Measurements from ENCODE around the gene MC5R. TPM values are rescaled to one million over a fixed set of nuclear protein-coding genes. Genes with fewer than 3 reads are reported as not detected.
"Not testable (repeated sequence)": the region's sequence is repeated elsewhere in the genome, so short reads cannot be mapped to it uniquely, and the experiment has no call there.

Gene MC5R
- total and polyA plus RNA-seq, 4 donors = not detected

GRCh38 chr18:13835202-13835601 lies 11.3 kb downstream of the MC5R start:
- ATAC-seq (ENCODE audit: insufficient read depth, low FRiP score) = no peak
- 74 to 78% methylated on average over 6 of the region's 6 CpGs for WGBS, 2 donors

GRCh38 chr18:13836559-13836958 lies 12.6 kb downstream of the MC5R start:
- H3K27ac ChIP-seq (ENCODE audit: low read depth in 1 of 2, low read length in 1 of 2) = no peak overlapping the region
- ATAC-seq (ENCODE audit: insufficient read depth, low FRiP score) (no peak), DNase-seq (no peak)
- H3K4me1 ChIP-seq (ENCODE audit: control insufficient read depth in 5 of 5, insufficient read depth in 5 of 5, low read length in 5 of 5) = no peaks in the 10 kb centered on the region
- no peak overlapping the region for H3K4me3 ChIP-seq
- no peak overlapping the region for H3K9ac ChIP-seq (ENCODE audit: insufficient read depth in 1 of 2, low read length in 2 of 2)
- TF ChIP-seq CTCF (IDR thresholded peaks at IDR 0.05; ENCODE audit: control extremely low read depth, extremely low read depth) = no peak
- 88 to 91% methylated on average over 22 of the region's 22 CpGs for WGBS, 2 donors
- H3K9me3 ChIP-seq (ENCODE audit: control insufficient read depth in 4 of 4, insufficient read depth in 3 of 4, low read length in 3 of 4) = peaks cover 0 to 5% (median 0%) of the 10 kb centered on the region in 4 donors
- H3K27me3 ChIP-seq (ENCODE audit: control insufficient read depth in 3 of 3, insufficient read depth in 3 of 3, low read length in 2 of 3) = peaks cover 0 to 6% (median 0%) of the 10 kb centered on the region in 3 donors
- no peaks in the 10 kb centered on the region for H3K36me3 ChIP-seq (ENCODE audit: control insufficient read depth in 4 of 4, insufficient read depth in 4 of 4, low read length in 4 of 4)

More at GRCh38 chr18:13835202-13835601, 11.3 kb downstream of the MC5R start:
- no peak overlapping the region for H3K4me3 ChIP-seq
- no peak overlapping the region for H3K27ac ChIP-seq (ENCODE audit: low read depth in 1 of 2, low read length in 1 of 2)
- H3K9ac ChIP-seq (ENCODE audit: insufficient read depth in 1 of 2, low read length in 2 of 2) = no peak overlapping the region
- no peak for DNase-seq
- peaks cover 0 to 5% (median 0%) of the 10 kb centered on the region in 4 donors for H3K9me3 ChIP-seq (ENCODE audit: control insufficient read depth in 4 of 4, insufficient read depth in 3 of 4, low read length in 3 of 4)
- peaks cover 0 to 6% (median 0%) of the 10 kb centered on the region in 3 donors for H3K27me3 ChIP-seq (ENCODE audit: control insufficient read depth in 3 of 3, insufficient read depth in 3 of 3, low read length in 2 of 3)
- no peaks in the 10 kb centered on the region for H3K36me3 ChIP-seq (ENCODE audit: control insufficient read depth in 4 of 4, insufficient read depth in 4 of 4, low read length in 4 of 4)
- TF ChIP-seq CTCF (IDR thresholded peaks at IDR 0.05; ENCODE audit: control extremely low read depth, extremely low read depth) = no peak
- H3K4me1 ChIP-seq (ENCODE audit: control insufficient read depth in 5 of 5, insufficient read depth in 5 of 5, low read length in 5 of 5) = no peaks in the 10 kb centered on the region

GRCh38 chr18:13849791-13850190 lies 25.8 kb downstream of the MC5R start:
- Histone ChIP-seq H3K9ac (ENCODE audit: insufficient read depth in 1 of 2, low read length in 2 of 2) (no peak overlapping the region), H3K36me3 (ENCODE audit: control insufficient read depth in 4 of 4, insufficient read depth in 4 of 4, low read length in 4 of 4) (no peaks in the 10 kb centered on the region), H3K4me1 (ENCODE audit: control insufficient read depth in 5 of 5, insufficient read depth in 5 of 5, low read length in 5 of 5) (no peaks in the 10 kb centered on the region), H3K27me3 (ENCODE audit: control insufficient read depth in 3 of 3, insufficient read depth in 3 of 3, low read length in 2 of 3) (no peaks in the 10 kb centered on the region), H3K4me3 (no peak overlapping the region), H3K27ac (ENCODE audit: low read depth in 1 of 2, low read length in 1 of 2) (no peak overlapping the region), H3K9me3 (ENCODE audit: control insufficient read depth in 4 of 4, insufficient read depth in 3 of 4, low read length in 3 of 4) (peaks cover 0 to 15% (median 7%) of the 10 kb centered on the region in 4 donors)
- no peak for TF ChIP-seq CTCF (IDR thresholded peaks at IDR 0.05; ENCODE audit: control extremely low read depth, extremely low read depth)
- ATAC-seq (ENCODE audit: insufficient read depth, low FRiP score) (no peak), DNase-seq (no peak)
- WGBS, 2 donors = 92 to 95% methylated on average over 4 of the region's 4 CpGs

GRCh38 chr18:13862898-13863297 lies 38.9 kb downstream of the MC5R start:
- peak; percentile 47 to 49 (median 48) for DNase-seq
- ATAC-seq (ENCODE audit: insufficient read depth, low FRiP score); H3K9ac ChIP-seq (ENCODE audit: insufficient read depth in 1 of 2, low read length in 2 of 2); H3K36me3 ChIP-seq (ENCODE audit: control insufficient read depth in 4 of 4, insufficient read depth in 4 of 4, low read length in 4 of 4); H3K4me1 ChIP-seq (ENCODE audit: control insufficient read depth in 5 of 5, insufficient read depth in 5 of 5, low read length in 5 of 5); H3K27ac ChIP-seq (ENCODE audit: low read depth in 1 of 2, low read length in 1 of 2); H3K4me3 ChIP-seq; H3K9me3 ChIP-seq (ENCODE audit: control insufficient read depth in 4 of 4, insufficient read depth in 3 of 4, low read length in 3 of 4): not testable (repeated sequence)
- peaks cover 0 to 15% (median 8%) of the 10 kb centered on the region in 3 donors for H3K27me3 ChIP-seq (ENCODE audit: control insufficient read depth in 3 of 3, insufficient read depth in 3 of 3, low read length in 2 of 3)
- WGBS, 2 donors = 32 to 58% methylated on average over 7 of the region's 7 CpGs
